IMR-90 (cell line): ENCODE data around the gene NEO1. TPM values are rescaled to one million over a fixed set of nuclear protein-coding genes. Genes with fewer than 3 reads are reported as not detected.

Source experiments
- ATAC-seq: fragments of 200-7000 bp; cut with Tn5 transposase; 2 replicates; pipeline ENCODE4 v1.9.1; 2020; ENCODE audit warnings: low read depth, mild to moderate bottlenecking, moderate library complexity
- BruUV-seq: library from RNA; stranded (reverse); fragments of 400-500 nt; replicated peaks from 2 replicates; lab custom pipeline; 2021; lab: Mats Ljungman, UMichigan
- CTCF ChIA-PET: fragments of 300-600 bp; formaldehyde crosslinking; extraction: SDS; loops from one replicate; lab custom pipeline; 2021; ENCODE audit warnings: antibody characterized with exemption; lab: Yijun Ruan, JAX
- POLR2A ChIA-PET: fragments of 300-600 bp; sonication (Branson Sonifier 250); formaldehyde crosslinking; loops from one replicate; lab custom pipeline; 2022; ENCODE audit warnings: antibody characterized with exemption; ENCODE audit not compliant: unreplicated experiment; lab: Charles Lee
- DNase-seq: peaks from one replicate; pipeline ENCODE4 v3.0.0; 2013
- H2AFZ ChIP-seq: replicated peaks from 2 replicates; pipeline ENCODE3; 2013; ENCODE audit warnings: low read length, mild to moderate bottlenecking; ENCODE audit not compliant: poor library complexity
- H2AK5ac ChIP-seq: 2 replicates; pipeline ENCODE4 v1.6.1; 2013; ENCODE audit warnings: low read depth, low read length, inconsistent platforms
- H2AK9ac ChIP-seq: replicated peaks from 2 replicates; pipeline ENCODE3; 2013; ENCODE audit warnings: mild to moderate bottlenecking, low read depth, low read length, moderate library complexity; ENCODE audit not compliant: poor library complexity
- H2BK120ac ChIP-seq: 2 replicates; pipeline ENCODE4 v1.6.1; 2013; ENCODE audit warnings: low read depth, low read length, inconsistent platforms
- H2BK15ac ChIP-seq: 3 replicates; pipeline ENCODE4 v1.6.1; 2013; ENCODE audit warnings: low read depth, low read length, inconsistent platforms
- H2BK20ac ChIP-seq: 2 replicates; pipeline ENCODE4 v1.6.1; 2013; ENCODE audit warnings: low read depth, mild to moderate bottlenecking, inconsistent platforms, low read length, moderate library complexity
- H2BK5ac ChIP-seq: 2 replicates; pipeline ENCODE4 v1.6.1; 2013; ENCODE audit warnings: mild to moderate bottlenecking, low read depth, low read length, inconsistent platforms; ENCODE audit not compliant: poor library complexity, severe bottlenecking
- H3K14ac ChIP-seq: replicated peaks from 2 replicates; pipeline ENCODE4 v1.6.1; 2013; ENCODE audit warnings: low read depth, low read length, inconsistent platforms
- H3K18ac ChIP-seq: 2 replicates; pipeline ENCODE4 v1.6.1; 2013; ENCODE audit warnings: low read depth, low read length, control low read depth
- H3K23ac ChIP-seq: 2 replicates; pipeline ENCODE4 v1.6.1; 2013; ENCODE audit warnings: low read depth, low read length, inconsistent platforms
- H3K27ac ChIP-seq: 2 replicates; pipeline ENCODE4 v1.5.1; 2013; ENCODE audit warnings: mild to moderate bottlenecking, control low read depth, low read length; ENCODE audit not compliant: insufficient read depth
- H3K27me3 ChIP-seq: 2 replicates; pipeline ENCODE4 v1.6.1; 2013; ENCODE audit warnings: low read length; ENCODE audit not compliant: control insufficient read depth, insufficient read depth
- H3K36me3 ChIP-seq: 2 replicates; pipeline ENCODE4 v1.6.1; 2013; ENCODE audit warnings: low read length, mixed read lengths; ENCODE audit not compliant: control insufficient read depth, insufficient read depth
- H3K4ac ChIP-seq: 2 replicates; pipeline ENCODE4 v1.6.1; 2013; ENCODE audit warnings: low read depth, low read length, inconsistent platforms
- H3K4me1 ChIP-seq: 2 replicates; pipeline ENCODE4 v1.6.1; 2013; ENCODE audit warnings: low read length, mixed read lengths; ENCODE audit not compliant: control insufficient read depth, insufficient read depth
- H3K4me2 ChIP-seq: 2 replicates; pipeline ENCODE4 v1.6.1; 2013; ENCODE audit warnings: low read depth, mild to moderate bottlenecking, control low read depth, low read length, moderate library complexity
- H3K4me3 ChIP-seq: 2 replicates; pipeline ENCODE4 v1.5.1; 2013; ENCODE audit warnings: low read depth, mild to moderate bottlenecking, control low read depth, low read length, moderate library complexity; ENCODE audit not compliant: insufficient read depth
- H3K56ac ChIP-seq: 2 replicates; pipeline ENCODE4 v1.6.1; 2013; ENCODE audit warnings: low read length, inconsistent platforms; ENCODE audit not compliant: insufficient read depth; ENCODE audit errors: extremely low read depth
- H3K79me1 ChIP-seq, 2 experiments: 2 replicates each; pipeline ENCODE4 v1.6.1; 2013; ENCODE audit warnings: low read length in 2 of 2, inconsistent platforms in 1 of 2, low read depth in 1 of 2
- H3K9ac ChIP-seq: 2 replicates; pipeline ENCODE4 v1.6.1; 2013; ENCODE audit warnings: low read depth, low read length, control low read depth
- H3K9me1 ChIP-seq: 2 replicates; pipeline ENCODE4 v1.6.1; 2013; ENCODE audit warnings: low read length, inconsistent platforms; ENCODE audit not compliant: insufficient read depth
- H3K9me3 ChIP-seq: 2 replicates; pipeline ENCODE4 v1.6.1; 2013; ENCODE audit warnings: low read length; ENCODE audit not compliant: control insufficient read depth, insufficient read depth
- H4K20me1 ChIP-seq: 2 replicates; pipeline ENCODE4 v1.6.1; 2013; ENCODE audit warnings: low read length, inconsistent platforms; ENCODE audit not compliant: insufficient read depth
- H4K5ac ChIP-seq: 2 replicates; pipeline ENCODE4 v1.6.1; 2013; ENCODE audit warnings: mild to moderate bottlenecking, low read depth, low read length, control low read depth
- H4K8ac ChIP-seq, 2 experiments: 2 replicates each; pipeline ENCODE4 v1.6.1; 2013; ENCODE audit warnings: low read depth in 2 of 2, low read length in 2 of 2, control low read depth in 1 of 2, inconsistent platforms in 1 of 2
- H4K91ac ChIP-seq: 2 replicates; pipeline ENCODE4 v1.6.1; 2013; ENCODE audit warnings: low read depth, low read length, inconsistent platforms; ENCODE audit not compliant: insufficient read depth
- BHLHE40 ChIP-seq: fragments of 150-350 bp; IDR thresholded peaks from 2 replicates; pipeline ENCODE4 v1.6.1; 2016; ENCODE audit warnings: mild to moderate bottlenecking, low read depth, low read length
- CEBPB ChIP-seq: IDR thresholded peaks from 2 replicates; pipeline ENCODE4 v1.6.1; 2012; ENCODE audit warnings: low read depth, low read length, improper control_type of control experiment
- CHD1 ChIP-seq: IDR thresholded peaks from 2 replicates; pipeline ENCODE4 v1.6.1; 2012; ENCODE audit warnings: low read depth, low read length, improper control_type of control experiment
- CTCF ChIP-seq: conservative IDR thresholded peaks from 2 replicates; pipeline ENCODE4 v1.5.1; 2012; ENCODE audit warnings: mild to moderate bottlenecking, low read depth, low read length, improper control_type of control experiment
- ELK1 ChIP-seq: fragments of 150-350 bp; IDR thresholded peaks from 2 replicates; pipeline ENCODE4 v1.6.1; 2016; ENCODE audit warnings: low read depth, mild to moderate bottlenecking, low read length, moderate library complexity, borderline replicate concordance
- FOS ChIP-seq: fragments of 150-350 bp; IDR thresholded peaks from 2 replicates; pipeline ENCODE4 v1.6.1; 2016; ENCODE audit warnings: low read depth, low read length
- MAFK ChIP-seq: IDR thresholded peaks from 2 replicates; pipeline ENCODE4 v1.6.1; 2012; ENCODE audit warnings: low read depth, low read length, improper control_type of control experiment
- MAZ ChIP-seq: IDR thresholded peaks from 2 replicates; pipeline ENCODE4 v1.6.1; 2012; ENCODE audit warnings: low read depth, mild to moderate bottlenecking, low read length, improper control_type of control experiment, moderate library complexity, borderline replicate concordance
- MXI1 ChIP-seq: IDR thresholded peaks from 2 replicates; pipeline ENCODE4 v1.6.1; 2012; ENCODE audit warnings: low read depth, mild to moderate bottlenecking, low read length, moderate library complexity, borderline replicate concordance
- NFE2L2 ChIP-seq: fragments of 150-350 bp; IDR thresholded peaks from 2 replicates; pipeline ENCODE4 v1.6.1; 2016; ENCODE audit warnings: low read depth, mild to moderate bottlenecking, low read length
- POLR2A ChIP-seq: IDR thresholded peaks from 2 replicates; pipeline ENCODE4 v1.6.1; 2012; ENCODE audit warnings: mild to moderate bottlenecking, low read depth, low read length
- RAD21 ChIP-seq: IDR thresholded peaks from 2 replicates; pipeline ENCODE4 v1.6.1; 2012; ENCODE audit warnings: low read length, improper control_type of control experiment
- RCOR1 ChIP-seq: IDR thresholded peaks from 2 replicates; pipeline ENCODE4 v1.6.1; 2012; ENCODE audit warnings: mild to moderate bottlenecking, low read length, improper control_type of control experiment; ENCODE audit not compliant: insufficient replicate concordance
- RFX5 ChIP-seq: IDR thresholded peaks from 2 replicates; pipeline ENCODE4 v1.8.0; 2012; ENCODE audit warnings: low read depth, mild to moderate bottlenecking, low read length, moderate library complexity
- SMC3 ChIP-seq: fragments of 150-350 bp; IDR thresholded peaks from 2 replicates; pipeline ENCODE4 v1.6.1; 2016; ENCODE audit warnings: low read depth, mild to moderate bottlenecking, antibody characterized with exemption, low read length, moderate library complexity
- USF2 ChIP-seq: fragments of 150-350 bp; IDR thresholded peaks from 2 replicates; pipeline ENCODE4 v1.6.1; 2017; ENCODE audit warnings: mild to moderate bottlenecking, antibody characterized with exemption, low read length, low read depth
- WGBS, 2 experiments: methylation state at CpG; one replicate each; pipeline versions ENCODE4 v1.1.5 to v1.1.7; 2013; ENCODE audit warnings: missing lambda C conversion rate in 2 of 2; ENCODE audit not compliant: insufficient read length in 1 of 2; ENCODE audit errors: extremely low coverage in 2 of 2; 5-methylcytosine and 5-hydroxymethylcytosine counted together
- dilution Hi-C: fragments of 300-500 bp; cut with HindIII; formaldehyde crosslinking; loops from one replicate; pipeline ENCODE4 v1.14.3; 2018; ENCODE audit warnings: low sequenced_read_pairs; ENCODE audit not compliant: unreplicated experiment
- in situ Hi-C: fragments of 300-500 bp; cut with MboI; formaldehyde crosslinking; loops from 3 replicates; pipeline ENCODE4 v1.14.3; 2019; ENCODE audit warnings: low sequenced_read_pairs, inconsistent platforms, mixed read lengths
- intact Hi-C: fragments of 100-400 bp; cut with micrococcal nuclease; formaldehyde crosslinking; loops from 2 replicates; pipeline ENCODE4 v1.10.0; 2022
- polyA plus RNA-seq, 3 experiments: library from polyadenylated mRNA; depleted of rRNA; stranded (reverse); fragments of >200 nt; gene quantifications; 2 replicates each; pipeline ENCODE4 v1.2.3, GENCODE V29; 2012; ENCODE audit warnings: low replicate concordance in 1 of 3
- total RNA-seq: library from RNA; depleted of rRNA; stranded (reverse); fragments of >200 nt; gene quantifications from 2 replicates; pipeline ENCODE4 v1.2.3, GENCODE V29; 2012

The NEO1 gene
- total and polyA plus RNA-seq, 2 of the 4 experiments (the other 2 are of a cell fraction), result 16.3 to 18.5 TPM

GRCh38 chr15:73237910-73238309 is 185.6 kb downstream of the NEO1 start:
- no peaks in the 10 kb centered on the region for H4K20me1 ChIP-seq
- no peak overlapping the region for H3K4me2 ChIP-seq
- H3K27ac ChIP-seq, result no peak overlapping the region
- H3K36me3 ChIP-seq, result peaks cover 3% of the 10 kb centered on the region; the same call in 1 of the 2 replicates
- peaks cover 7% of the 10 kb centered on the region for H3K4me1 ChIP-seq
- no peak overlapping the region for H2BK5ac ChIP-seq
- H3K9me3 ChIP-seq, result no peaks in the 10 kb centered on the region
- POLR2A ChIA-PET, result interaction anchor here (0.5 kb wide), 1 partner anchor 304 kb away, joined by 3 read pairs; no protein-coding TSS in a partner anchor
- ATAC-seq, result no peak
- intact Hi-C loops (loop anchor here (10.0 kb wide), 1 partner anchor 153 kb away; no protein-coding TSS in a partner anchor), in situ Hi-C loops (no loop called here), dilution Hi-C loops (no loop called here)
- H4K5ac ChIP-seq, result peak overlapping the region; percentile 36; the same call in 1 of the 2 replicates
- no peak overlapping the region for H3K4me3 ChIP-seq
- CTCF ChIA-PET, result no interaction called here
- WGBS, 2 experiments, result no CpG with 5 or more reads among the region's 3 CpGs
- peak overlapping the region; percentile 71 for H2BK120ac ChIP-seq
- H4K91ac ChIP-seq, result no peak overlapping the region
- H4K8ac ChIP-seq, result peak overlapping the region in 1 of 2 experiments; percentile 40; a peak in 1 of 4 replicates
- no peaks in the 10 kb centered on the region for H3K27me3 ChIP-seq
- no peak overlapping the region for H3K23ac ChIP-seq
- H3K14ac ChIP-seq, result peak overlapping the region; percentile 57; the same call in 1 of the 2 replicates
- peak overlapping the region; percentile 46 for H2BK20ac ChIP-seq
- BruUV-seq, result no TSS peak
- no peak for DNase-seq
- no peak for TF ChIP-seq POLR2A
- no peak for TF ChIP-seq MAZ
- TF ChIP-seq SMC3, result no peak
- TF ChIP-seq NFE2L2, result no peak
- no peak for TF ChIP-seq CTCF
- TF ChIP-seq MXI1, result no peak
- TF ChIP-seq BHLHE40, result no peak
- TF ChIP-seq CHD1, result no peak
- TF ChIP-seq RAD21, result no peak
- TF ChIP-seq USF2, result no peak
- no peak for TF ChIP-seq ELK1
- TF ChIP-seq CEBPB, result no peak
- no peak for TF ChIP-seq RCOR1
- TF ChIP-seq RFX5, result no peak
- TF ChIP-seq MAFK, result no peak
- TF ChIP-seq FOS, result no peak
- no peak overlapping the region; the same call in 2 of the 3 replicates for H2BK15ac ChIP-seq
- no peak overlapping the region for H2AK5ac ChIP-seq
- peaks cover 8% of the 10 kb centered on the region for H3K9me1 ChIP-seq
- peak overlapping the region; percentile 31 for H3K4ac ChIP-seq
- no peak overlapping the region for H3K9ac ChIP-seq
- no peak overlapping the region for H2AK9ac ChIP-seq
- H2AFZ ChIP-seq, result no peak overlapping the region
- H3K56ac ChIP-seq, result no peak overlapping the region
- H3K79me1 ChIP-seq, result peaks cover 0 to 1% of the 10 kb centered on the region in 2 experiments; a peak in 2 of 4 replicates
- H3K18ac ChIP-seq, result peak overlapping the region; percentile 46; the same call in 1 of the 2 replicates
